Karpas-422 (cell line): ENCODE measurements around the gene SF1. TPM values are rescaled to one million over a fixed set of nuclear protein-coding genes. Genes with fewer than 3 reads are reported as not detected.

ENCODE experiments used
- DNase-seq: peaks from one replicate; pipeline ENCODE4 v3.0.0-alpha.2; 2015
- H2AFZ ChIP-seq: fragments of 200-600 bp; sonication (generic); 2 replicates; pipeline ENCODE4 v1.6.1; 2014; ENCODE audit warnings: antibody characterized with exemption, low read length, mixed read lengths
- H3K27ac ChIP-seq: fragments of 200-600 bp; sonication (generic); 2 replicates; pipeline ENCODE4 v1.5.1; 2014; ENCODE audit warnings: mild to moderate bottlenecking, low read length, moderate library complexity
- H3K27me3 ChIP-seq: fragments of 200-600 bp; sonication (generic); 2 replicates; pipeline ENCODE4 v1.6.1; 2014; ENCODE audit warnings: low read length, mixed read lengths
- H3K36me3 ChIP-seq: fragments of 200-600 bp; sonication (generic); 2 replicates; pipeline ENCODE4 v1.6.1; 2014; ENCODE audit warnings: low read length, mixed read lengths; ENCODE audit not compliant: insufficient read depth
- H3K4me1 ChIP-seq: fragments of 200-600 bp; sonication (generic); 2 replicates; pipeline ENCODE4 v1.6.1; 2014; ENCODE audit warnings: mild to moderate bottlenecking, low read length, mixed read lengths
- H3K4me2 ChIP-seq: fragments of 200-600 bp; sonication (generic); 2 replicates; pipeline ENCODE4 v1.6.1; 2014; ENCODE audit warnings: low read length, low read depth, mild to moderate bottlenecking; ENCODE audit not compliant: poor library complexity, severe bottlenecking
- H3K4me3 ChIP-seq: fragments of 200-600 bp; sonication (generic); 2 replicates; pipeline ENCODE4 v1.5.1; 2014; ENCODE audit warnings: mild to moderate bottlenecking, antibody characterized with exemption, low read length, mixed read lengths
- H3K79me2 ChIP-seq: fragments of 200-600 bp; sonication (generic); 2 replicates; pipeline ENCODE4 v1.6.1; 2014; ENCODE audit warnings: mild to moderate bottlenecking, low read length, mixed read lengths
- H3K9ac ChIP-seq: fragments of 200-600 bp; sonication (generic); 2 replicates; pipeline ENCODE4 v1.6.0; 2014; ENCODE audit warnings: low read length
- H3K9me2 ChIP-seq: fragments of 200-600 bp; sonication (generic), shearing (Covaris generic); replicated peaks from 2 replicates; pipeline ENCODE4 v1.6.0; 2014; ENCODE audit warnings: mild to moderate bottlenecking, low read length, moderate library complexity; ENCODE audit not compliant: insufficient read depth
- H3K9me3 ChIP-seq: fragments of 300-700, 200-600 bp; sonication (generic); 2 replicates; pipeline ENCODE4 v1.6.1; 2014; ENCODE audit warnings: low read length, mixed read lengths
- H4K20me1 ChIP-seq: fragments of 200-600 bp; sonication (generic); 2 replicates; pipeline ENCODE4 v1.6.1; 2014; ENCODE audit warnings: mild to moderate bottlenecking, antibody characterized with exemption, low read length, low read depth; ENCODE audit not compliant: insufficient read depth
- total RNA-seq: library from RNA; depleted of rRNA; stranded (reverse); fragments of >200 nt; shearing (Covaris generic); gene quantifications from 2 replicates; pipeline ENCODE4 v1.2.3, GENCODE V29; 2014; ENCODE audit warnings: low replicate concordance

Gene SF1
- total RNA-seq, 1 experiment from 2014 or later = 156 TPM

DNA sequence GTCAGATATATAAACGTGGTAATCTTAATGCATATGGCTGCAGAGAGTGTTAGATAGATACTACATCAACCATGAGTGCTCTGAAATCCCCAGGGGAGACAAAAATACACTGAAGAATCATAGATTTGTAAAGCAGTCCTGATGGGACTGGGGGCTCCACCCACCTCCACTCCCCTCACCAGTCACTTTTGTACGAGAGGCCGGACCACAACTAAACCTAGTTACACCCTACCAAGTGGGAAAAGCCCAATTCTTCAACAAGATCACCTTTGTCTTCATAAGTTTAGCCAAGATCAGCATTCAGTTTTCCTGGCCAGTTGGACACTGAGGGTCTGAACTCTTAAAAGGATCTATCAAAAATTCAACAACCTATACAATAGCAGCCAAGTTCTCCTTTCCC lies 1.5 kb downstream of the SF1 start:
- DNase-seq = no peak
- Histone ChIP-seq H3K4me1 (peaks cover 46% of the 10 kb centered on the region), H3K36me3 (peaks cover 55% of the 10 kb centered on the region), H3K27me3 (no peaks in the 10 kb centered on the region), H4K20me1 (peaks cover 53% of the 10 kb centered on the region), H3K27ac (peak overlapping the region; percentile 40), H3K79me2 (peaks cover 56% of the 10 kb centered on the region), H3K9me3 (no peaks in the 10 kb centered on the region), H3K9ac (peak overlapping the region; percentile 97), H3K4me2 (peak overlapping the region; percentile 97), H3K4me3 (peak overlapping the region; percentile 94), H3K9me2 (no peaks in the 10 kb centered on the region), H2AFZ (no peak overlapping the region)

DNA sequence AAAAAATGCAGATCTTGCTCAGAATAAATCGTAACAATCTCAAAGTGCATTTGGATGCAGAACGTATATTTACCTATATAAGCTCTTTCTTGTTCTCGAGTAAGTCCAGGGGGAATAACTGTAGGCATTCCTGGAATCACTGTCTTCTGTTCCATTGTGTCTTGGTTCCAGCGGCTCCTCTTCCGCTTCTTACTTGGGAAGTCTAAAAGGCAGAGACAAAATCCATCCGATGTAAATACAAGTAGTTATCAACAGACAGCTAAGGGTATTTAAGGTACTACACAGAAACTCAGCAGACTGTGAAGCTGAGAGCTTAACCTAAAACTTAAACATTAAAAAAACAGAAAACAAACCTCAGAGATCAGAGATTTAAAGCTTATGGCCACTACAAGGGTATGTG lies 1.9 kb downstream of the SF1 start:
- Histone ChIP-seq H3K9ac (peak overlapping the region; percentile 97; the same call in 1 of the 2 replicates), H4K20me1 (peaks cover 57% of the 10 kb centered on the region), H3K4me3 (peak overlapping the region; percentile 94)

DNA sequence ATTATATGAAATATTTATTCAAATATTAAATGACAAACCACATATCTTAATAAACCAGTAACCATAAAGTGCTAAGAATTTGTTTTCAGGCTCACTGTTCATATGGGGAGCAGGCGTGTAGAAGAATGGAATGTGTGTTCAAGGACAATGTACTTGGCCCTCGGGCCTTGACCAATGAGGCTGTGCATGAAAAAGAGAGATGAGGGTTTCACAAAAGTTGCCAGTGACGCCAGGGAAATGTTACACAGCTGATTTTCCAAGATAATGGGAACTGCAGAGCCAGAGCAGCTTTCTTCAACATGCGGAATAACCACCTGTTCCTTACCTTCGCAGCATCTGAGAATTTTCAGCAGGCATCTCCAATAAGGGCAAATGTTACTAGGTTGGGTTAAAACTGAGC lies 4.2 kb downstream of the SF1 start:
- no peak overlapping the region for H2AFZ ChIP-seq
- peaks cover 66% of the 10 kb centered on the region for H3K79me2 ChIP-seq
- DNase-seq = no peak
- H3K4me3 ChIP-seq = no peak overlapping the region
- H3K36me3 ChIP-seq = peaks cover 82% of the 10 kb centered on the region
- no peak overlapping the region for H3K27ac ChIP-seq
- H3K9me2 ChIP-seq = no peaks in the 10 kb centered on the region
- no peak overlapping the region for H3K4me2 ChIP-seq
- no peaks in the 10 kb centered on the region for H3K27me3 ChIP-seq
- H3K9me3 ChIP-seq = no peaks in the 10 kb centered on the region
- H3K4me1 ChIP-seq = peaks cover 32% of the 10 kb centered on the region
- H3K9ac ChIP-seq = no peak overlapping the region
- H4K20me1 ChIP-seq = peaks cover 79% of the 10 kb centered on the region

More for the DNA sequence above, 1.9 kb downstream of the SF1 start:
- H3K4me1 ChIP-seq = peaks cover 45% of the 10 kb centered on the region
- DNase-seq = no peak
- H2AFZ ChIP-seq = no peak overlapping the region
- H3K79me2 ChIP-seq = peaks cover 57% of the 10 kb centered on the region
- peak overlapping the region; percentile 97 for H3K4me2 ChIP-seq
- no peaks in the 10 kb centered on the region for H3K9me2 ChIP-seq
- no peaks in the 10 kb centered on the region for H3K27me3 ChIP-seq
- no peak overlapping the region for H3K27ac ChIP-seq
- no peaks in the 10 kb centered on the region for H3K9me3 ChIP-seq
- H3K36me3 ChIP-seq = peaks cover 59% of the 10 kb centered on the region

DNA sequence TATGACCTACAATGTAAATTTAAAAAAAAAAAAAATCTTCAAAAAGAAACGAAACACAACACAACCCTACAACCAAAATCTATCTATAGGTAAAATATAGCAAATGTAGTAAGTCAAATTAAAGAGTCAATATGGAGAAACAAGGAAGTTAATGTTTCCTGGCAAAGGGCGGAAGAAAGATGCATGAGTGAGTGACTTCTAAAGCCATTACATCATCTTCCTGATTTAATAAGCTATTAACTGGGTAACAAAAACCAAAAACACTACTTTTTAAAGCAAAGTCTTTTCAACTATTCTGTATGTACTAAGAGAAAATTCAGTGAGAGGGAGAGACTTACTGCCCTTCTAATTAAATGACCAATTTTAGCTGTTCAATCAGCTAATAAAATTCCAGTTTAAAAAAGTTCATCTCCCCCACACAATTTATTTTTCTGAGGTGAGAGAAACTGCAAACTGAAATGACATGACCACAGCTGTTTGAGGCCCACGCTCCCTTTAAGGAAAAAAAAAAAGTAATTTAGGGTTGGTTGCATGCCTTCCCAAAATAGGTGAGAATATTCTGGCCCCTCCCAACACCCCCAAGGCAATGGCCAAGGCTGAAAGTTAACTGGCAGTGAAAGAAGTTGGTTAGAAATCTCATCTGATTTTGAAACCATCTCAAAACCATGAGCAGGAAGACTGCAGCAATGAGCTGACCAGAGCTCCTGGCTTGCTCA lies 5.9 kb downstream of the SF1 start:
- H3K9me2 ChIP-seq = no peaks in the 10 kb centered on the region
- H3K36me3 ChIP-seq = peaks cover 97% of the 10 kb centered on the region
- peaks cover 32% of the 10 kb centered on the region for H3K4me1 ChIP-seq
- H3K79me2 ChIP-seq = peaks cover 65% of the 10 kb centered on the region
- H3K27me3 ChIP-seq = no peaks in the 10 kb centered on the region
- H3K4me2 ChIP-seq = no peak overlapping the region
- peaks cover 93% of the 10 kb centered on the region for H4K20me1 ChIP-seq
- no peak overlapping the region for H2AFZ ChIP-seq
- H3K9ac ChIP-seq = no peak overlapping the region
- H3K4me3 ChIP-seq = no peak overlapping the region
- DNase-seq = no peak
- no peaks in the 10 kb centered on the region for H3K9me3 ChIP-seq
- H3K27ac ChIP-seq = peak overlapping the region; percentile 23; the same call in 1 of the 2 replicates

DNA sequence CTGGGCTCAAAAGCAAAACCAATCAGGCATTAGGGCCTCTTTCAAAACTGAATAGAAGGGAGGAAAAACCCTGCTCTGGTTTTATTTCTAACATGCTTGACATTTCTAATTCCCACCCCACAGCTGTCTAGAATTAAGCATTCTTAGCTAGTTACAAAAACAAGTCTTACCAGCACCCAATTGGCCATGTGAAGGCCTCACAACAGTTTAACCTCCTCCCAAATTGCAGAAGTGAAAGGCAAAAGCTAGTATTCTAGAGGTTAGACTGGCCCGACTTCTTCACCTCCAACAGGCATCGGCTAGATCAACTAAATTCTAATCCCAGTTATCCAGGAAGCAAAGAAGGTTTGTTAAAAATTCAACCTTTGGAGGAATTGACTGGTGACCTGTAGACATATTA lies 6.5 kb downstream of the SF1 start:
- Histone ChIP-seq H4K20me1 (peaks cover 93% of the 10 kb centered on the region), H3K79me2 (peaks cover 59% of the 10 kb centered on the region), H3K4me1 (peaks cover 28% of the 10 kb centered on the region), H3K27me3 (no peaks in the 10 kb centered on the region), H3K9me3 (no peaks in the 10 kb centered on the region), H3K9me2 (no peaks in the 10 kb centered on the region), H3K27ac (no peak overlapping the region), H3K9ac (no peak overlapping the region), H3K36me3 (peaks cover 97% of the 10 kb centered on the region), H3K4me2 (no peak overlapping the region), H3K4me3 (no peak overlapping the region), H2AFZ (no peak overlapping the region)
- no peak for DNase-seq

DNA sequence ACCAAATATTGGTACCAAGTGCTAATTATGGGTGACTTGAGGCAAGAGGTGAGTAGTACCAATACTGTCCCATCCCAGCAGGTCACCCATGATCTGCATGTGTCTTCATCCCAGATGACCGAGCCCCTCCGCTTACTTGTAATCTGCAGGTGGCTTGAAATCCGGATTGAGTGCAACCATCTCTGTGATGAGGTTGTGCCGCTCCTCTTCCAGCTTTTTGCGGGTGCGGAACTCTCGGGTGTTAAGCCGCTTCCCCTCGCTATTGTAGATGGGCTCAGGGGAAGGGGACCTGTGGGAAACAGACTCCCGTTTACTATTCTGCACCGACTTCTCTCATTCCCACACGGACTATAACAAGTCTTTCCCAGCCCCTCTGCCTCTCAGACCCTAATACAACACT lies 8.2 kb downstream of the SF1 start:
- peaks cover 41% of the 10 kb centered on the region for H3K79me2 ChIP-seq
- peaks cover 83% of the 10 kb centered on the region for H3K36me3 ChIP-seq
- H3K4me3 ChIP-seq = no peak overlapping the region
- no peak overlapping the region for H3K4me2 ChIP-seq
- DNase-seq = no peak
- H3K27me3 ChIP-seq = no peaks in the 10 kb centered on the region
- no peaks in the 10 kb centered on the region for H3K9me3 ChIP-seq
- no peaks in the 10 kb centered on the region for H3K9me2 ChIP-seq
- H2AFZ ChIP-seq = no peak overlapping the region
- no peak overlapping the region for H3K9ac ChIP-seq
- H3K4me1 ChIP-seq = peaks cover 15% of the 10 kb centered on the region
- H4K20me1 ChIP-seq = peaks cover 81% of the 10 kb centered on the region
- no peak overlapping the region for H3K27ac ChIP-seq

DNA sequence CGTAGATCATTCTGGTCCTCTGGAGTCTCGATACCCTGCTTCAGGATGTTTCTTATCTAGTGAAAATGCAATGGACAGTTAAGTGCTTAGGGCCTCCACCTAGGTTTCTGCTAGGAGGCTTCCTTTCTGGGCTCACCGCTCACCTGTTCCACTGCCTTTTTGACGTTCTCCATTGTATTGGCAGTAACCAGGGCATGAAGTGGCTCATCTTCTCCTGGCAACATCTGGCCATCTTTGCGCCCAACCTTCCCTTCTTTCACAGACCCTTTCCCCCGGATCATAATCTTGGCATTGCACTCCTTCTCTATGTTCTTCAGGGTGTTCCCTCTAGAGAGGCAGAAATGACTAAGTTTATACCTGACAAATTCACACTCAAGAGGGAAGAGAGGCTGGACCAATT lies 9.1 kb downstream of the SF1 start:
- no peaks in the 10 kb centered on the region for H3K9me2 ChIP-seq
- peaks cover 34% of the 10 kb centered on the region for H3K79me2 ChIP-seq
- no peak overlapping the region for H3K4me3 ChIP-seq
- H3K9ac ChIP-seq = no peak overlapping the region
- H3K4me1 ChIP-seq = peaks cover 14% of the 10 kb centered on the region
- peaks cover 82% of the 10 kb centered on the region for H3K36me3 ChIP-seq
- H2AFZ ChIP-seq = no peak overlapping the region
- H3K27me3 ChIP-seq = no peaks in the 10 kb centered on the region
- H3K4me2 ChIP-seq = no peak overlapping the region
- no peak for DNase-seq
- H4K20me1 ChIP-seq = peaks cover 74% of the 10 kb centered on the region
- no peaks in the 10 kb centered on the region for H3K9me3 ChIP-seq
- H3K27ac ChIP-seq = no peak overlapping the region

DNA sequence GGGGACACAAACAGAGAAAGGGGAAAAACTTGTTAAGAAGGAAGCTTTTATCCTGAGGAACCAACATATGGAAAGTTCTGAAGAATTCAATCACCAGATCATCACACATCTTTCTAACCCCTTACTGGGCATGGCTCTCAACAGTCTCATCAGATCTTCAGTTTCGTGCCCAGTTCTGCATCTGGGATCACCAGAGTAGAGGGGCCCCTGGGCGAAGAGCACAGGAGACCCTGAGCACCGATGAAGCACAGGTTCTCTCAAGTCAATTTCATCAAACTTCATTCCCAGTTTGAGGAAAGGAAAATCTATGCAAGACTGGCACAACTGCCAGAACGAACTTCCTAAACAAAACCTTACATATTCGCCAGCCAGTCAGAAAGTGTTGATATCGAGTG lies 10.0 kb downstream of the SF1 start:
- no peaks in the 10 kb centered on the region for H3K9me3 ChIP-seq
- H3K79me2 ChIP-seq = peaks cover 24% of the 10 kb centered on the region
- DNase-seq = peak; percentile 45
- no peak overlapping the region for H3K4me3 ChIP-seq
- H3K27me3 ChIP-seq = no peaks in the 10 kb centered on the region
- H3K36me3 ChIP-seq = peaks cover 79% of the 10 kb centered on the region
- H3K9ac ChIP-seq = no peak overlapping the region
- H3K4me2 ChIP-seq = no peak overlapping the region
- peaks cover 6% of the 10 kb centered on the region for H3K4me1 ChIP-seq
- H2AFZ ChIP-seq = no peak overlapping the region
- H4K20me1 ChIP-seq = peaks cover 71% of the 10 kb centered on the region
- H3K9me2 ChIP-seq = no peaks in the 10 kb centered on the region
- no peak overlapping the region for H3K27ac ChIP-seq
